ENCODE results near the gene ZNF211.
A peak's percentile ranks its signal among the peaks of the same experiment; 100 is the strongest.

Gene ZNF211

GRCh38 chr19:57632987-57633831 is at the start of gene ZNF211:
TSS of gene ZNF211 (plus strand) at chr19:57633168. CDS start at chr19:57633347, 179 bp downstream.
- FAIRE-seq = peak; percentile 87

GRCh38 chr19:57583521-57584416 is 49.2 kb upstream of the ZNF211 start, which contains the start of gene ZIK1:
TSS of gene ZIK1 (plus strand) at chr19:57584145. CDS start at chr19:57584357, 212 bp downstream.
- no peak for FAIRE-seq

- FAIRE-seq = no peak
Observed at GRCh38 chr19:57587529-57587928, 45.4 kb upstream of the ZNF211 start.

GRCh38 chr19:57599377-57599760 is 33.6 kb upstream of the ZNF211 start:
- FAIRE-seq = no peak

GRCh38 chr19:57599761-57600383 is 33.1 kb upstream of the ZNF211 start, which contains the start of gene ZNF530:
TSS of gene ZNF530 (plus strand) at chr19:57599885. CDS start at chr19:57604346, 4,461 bp downstream.
- FAIRE-seq = peak; percentile 84

GRCh38 chr19:57606931-57607330 is 26.0 kb upstream of the ZNF211 start:
- FAIRE-seq = no peak

GRCh38 chr19:57611113-57611512 is 21.9 kb upstream of the ZNF211 start:
- FAIRE-seq = no peak

- FAIRE-seq = no peak
Observed at GRCh38 chr19:57613941-57614743, 18.8 kb upstream of the ZNF211 start, which contains the start of gene ZNF134. TSS of gene ZNF134 (plus strand) at chr19:57614242. CDS start at chr19:57619469, 5,227 bp downstream.

GRCh38 chr19:57615346-57615745 is 17.6 kb upstream of the ZNF211 start:
- no peak for FAIRE-seq

GRCh38 chr19:57620673-57621348 is 12.2 kb upstream of the ZNF211 start:
- FAIRE-seq = no peak

- no peak for FAIRE-seq
Observed at GRCh38 chr19:57623091-57623490, 9.9 kb upstream of the ZNF211 start.

GRCh38 chr19:57633832-57634131 is 814 bp downstream of the ZNF211 start:
- no peak for FAIRE-seq

GRCh38 chr19:57637379-57637778 is 4.4 kb downstream of the ZNF211 start:
- FAIRE-seq = no peak

GRCh38 chr19:57641715-57642234 is 8.8 kb downstream of the ZNF211 start:
- no peak for FAIRE-seq

GRCh38 chr19:57642396-57643046 is 9.6 kb downstream of the ZNF211 start:
- FAIRE-seq = no peak

- FAIRE-seq = no peak
Observed at GRCh38 chr19:57643734-57644133, 10.8 kb downstream of the ZNF211 start.

- FAIRE-seq = no peak
Observed at GRCh38 chr19:57648331-57649003, 15.5 kb downstream of the ZNF211 start.

GRCh38 chr19:57651654-57651996 is 18.7 kb downstream of the ZNF211 start:
- FAIRE-seq = no peak

GRCh38 chr19:57653689-57654088 is 20.7 kb downstream of the ZNF211 start:
- FAIRE-seq = no peak

GRCh38 chr19:57655443-57655842 is 22.5 kb downstream of the ZNF211 start:
- FAIRE-seq = no peak

Data from A204.1 (cell line).